SK-N-SH (cell line): ENCODE results near the gene KRT13. TPM values are rescaled to one million over a fixed set of nuclear protein-coding genes. Genes with fewer than 3 reads are reported as not detected.

ENCODE experiments used
- CTCF ChIA-PET: fragments of 300-600, 350-600 bp; formaldehyde crosslinking; extraction: SDS; loops from one replicate; lab custom pipeline; 2021; lab: Yijun Ruan, JAX
- POLR2A ChIA-PET: fragments of 350-600 bp; sonication (Branson Sonifier 250); formaldehyde crosslinking; extraction: SDS; loops from one replicate; lab custom pipeline; 2020; ENCODE audit warnings: antibody characterized with exemption, inconsistent platforms; lab: Yijun Ruan, JAX
- DNase-seq: peaks from one replicate; pipeline ENCODE4 v3.0.0; 2012
- H2AFZ ChIP-seq: fragments of 200-600 bp; sonication (generic); 2 replicates; pipeline ENCODE4 v1.8.1; 2016; ENCODE audit warnings: antibody characterized with exemption, mild to moderate bottlenecking, low read depth
- H3F3A ChIP-seq: fragments of 200-600 bp; sonication (generic); replicated peaks from 2 replicates; pipeline ENCODE3; 2016; ENCODE audit warnings: antibody characterized with exemption, mild to moderate bottlenecking; ENCODE audit not compliant: insufficient read depth
- H3K27ac ChIP-seq, 2 experiments: fragments of 200-500 bp in 1 of 2; fragments of 200-600 bp in 1 of 2; sonication (Bioruptor generic) in 1 of 2; sonication (generic), shearing (Covaris generic) in 1 of 2; 2 replicates each; pipeline versions ENCODE4 v1.5.1 to v1.6.1; 2014 to 2016; ENCODE audit warnings: low read depth in 2 of 2, inconsistent platforms in 1 of 2, low read length in 1 of 2, mild to moderate bottlenecking in 1 of 2, mixed read lengths in 1 of 2
- H3K27me3 ChIP-seq: fragments of 200-600 bp; sonication (generic), shearing (Covaris generic); 2 replicates; pipeline ENCODE4 v1.6.1; 2016; ENCODE audit warnings: mixed run types; ENCODE audit not compliant: insufficient read depth
- H3K36me3 ChIP-seq, 2 experiments: fragments of 200-500 bp in 1 of 2; fragments of 200-600 bp in 1 of 2; sonication (Bioruptor generic) in 1 of 2; sonication (generic) in 1 of 2; replicated peaks in 1 of 2; 2 replicates each; pipeline versions ENCODE3 to v1.5.1; 2014 to 2016; ENCODE audit warnings: low read length in 1 of 2, mild to moderate bottlenecking in 1 of 2; ENCODE audit not compliant: insufficient read depth in 2 of 2, control insufficient read depth in 1 of 2
- H3K4me1 ChIP-seq, 2 experiments: fragments of 200-500 bp in 1 of 2; fragments of 200-600 bp in 1 of 2; sonication (Bioruptor generic) in 1 of 2; sonication (generic), shearing (Covaris generic) in 1 of 2; 2 replicates each; pipeline versions ENCODE4 v1.5.1 to v1.6.1; 2014 to 2016; ENCODE audit warnings: low read depth in 1 of 2, low read length in 1 of 2, mixed run types in 1 of 2; ENCODE audit not compliant: insufficient read depth in 2 of 2, control insufficient read depth in 1 of 2
- H3K4me2 ChIP-seq: fragments of 200-600 bp; sonication (generic), shearing (Covaris generic); 2 replicates; pipeline ENCODE4 v1.6.1; 2017; ENCODE audit warnings: mixed run types
- H3K4me3 ChIP-seq, 2 experiments: fragments of 200-500 bp in 1 of 2; fragments of 200-600 bp in 1 of 2; sonication (Bioruptor generic) in 1 of 2; sonication (generic), shearing (Covaris generic) in 1 of 2; 2 replicates each; pipeline versions ENCODE4 v1.5.1 to v1.8.1; 2014 to 2016; ENCODE audit warnings: low read depth in 2 of 2, inconsistent platforms in 1 of 2, low read length in 1 of 2, mild to moderate bottlenecking in 1 of 2, mixed read lengths in 1 of 2, moderate library complexity in 1 of 2
- H3K79me2 ChIP-seq: fragments of 200-600 bp; sonication (generic); 2 replicates; pipeline ENCODE4 v1.8.1; 2017; ENCODE audit warnings: mild to moderate bottlenecking; ENCODE audit not compliant: insufficient read depth
- H3K9ac ChIP-seq: fragments of 200-600 bp; sonication (generic); 2 replicates; pipeline ENCODE4 v1.6.1; 2017; ENCODE audit warnings: mixed run types
- H3K9me2 ChIP-seq: fragments of 200-600 bp; sonication (generic); 2 replicates; pipeline ENCODE4 v1.6.1; 2017; ENCODE audit warnings: mixed run types
- H3K9me3 ChIP-seq: fragments of 200-600 bp; sonication (generic); 2 replicates; pipeline ENCODE4 v1.6.1; 2017; ENCODE audit warnings: mixed run types, mild to moderate bottlenecking, moderate library complexity
- H4K20me1 ChIP-seq: fragments of 200-600 bp; sonication (generic); 2 replicates; pipeline ENCODE4 v1.6.1; 2017; ENCODE audit warnings: mild to moderate bottlenecking, mixed run types; ENCODE audit not compliant: insufficient read depth
- EP300 ChIP-seq, 2 experiments: IDR thresholded peaks; 2 replicates each; pipeline versions ENCODE4 v1.4.0 to v1.6.1; 2012; ENCODE audit warnings: borderline replicate concordance in 1 of 2, low read depth in 1 of 2, low read length in 1 of 2
- FOXJ3 ChIP-seq: sonication (generic); formaldehyde crosslinking; IDR thresholded peaks from 2 replicates; pipeline ENCODE4 v1.5.1; 2020; ENCODE audit warnings: mild to moderate bottlenecking, missing genetic modification reagents
- IRF3 ChIP-seq: fragments of 150-350 bp; IDR thresholded peaks from 2 replicates; pipeline ENCODE4 v1.6.1; 2016; ENCODE audit warnings: mild to moderate bottlenecking, low read depth, low read length
- MEF2A ChIP-seq: IDR thresholded peaks from 2 replicates; pipeline ENCODE4 v1.4.0; 2012; ENCODE audit warnings: low read depth, borderline replicate concordance
- NFIC ChIP-seq: IDR thresholded peaks from 2 replicates; pipeline ENCODE4 v1.4.0; 2012; ENCODE audit warnings: borderline replicate concordance
- NRF1 ChIP-seq: IDR thresholded peaks from 2 replicates; pipeline ENCODE4 v1.6.1; 2012; ENCODE audit warnings: low read depth, mild to moderate bottlenecking, low read length
- POLR2AphosphoS5 ChIP-seq: IDR thresholded peaks from 2 replicates; pipeline ENCODE4 v1.6.1; 2012; ENCODE audit warnings: low read depth, low read length
- RCOR1 ChIP-seq: fragments of 150-350 bp; IDR thresholded peaks from 2 replicates; pipeline ENCODE4 v1.6.1; 2017; ENCODE audit warnings: antibody characterized with exemption, low read length
- RFX5 ChIP-seq: IDR thresholded peaks from 2 replicates; pipeline ENCODE4 v1.6.1; 2012; ENCODE audit warnings: mild to moderate bottlenecking, improper control_type of control experiment, low read length
- RXRA ChIP-seq: IDR thresholded peaks from 2 replicates; pipeline ENCODE4 v1.4.0; 2012; ENCODE audit warnings: low read depth, mild to moderate bottlenecking, borderline replicate concordance
- TAF1 ChIP-seq: IDR thresholded peaks from 2 replicates; pipeline ENCODE4 v1.6.1; 2012; ENCODE audit warnings: low read depth, mild to moderate bottlenecking, low read length, moderate library complexity, borderline replicate concordance
- TEAD4 ChIP-seq: IDR thresholded peaks from 2 replicates; pipeline ENCODE4 v1.4.0; 2012; ENCODE audit warnings: mild to moderate bottlenecking, borderline replicate concordance; ENCODE audit not compliant: insufficient read depth
- USF1 ChIP-seq: IDR thresholded peaks from 2 replicates; pipeline ENCODE4 v1.4.0; 2012; ENCODE audit warnings: low read depth, borderline replicate concordance
- WGBS: methylation state at CpG from one replicate; pipeline ENCODE4 v1.1.6; 2017; ENCODE audit warnings: low lambda C conversion rate; 5-methylcytosine and 5-hydroxymethylcytosine counted together
- polyA plus RNA-seq, 3 experiments: library from polyadenylated mRNA; depleted of rRNA; stranded (reverse); fragments of >200 nt; gene quantifications; 2 replicates each; pipeline ENCODE4 v1.2.3, GENCODE V29; 2012
- TF ChIP-seq, protein P1 (sequence below): IDR thresholded peaks from 2 replicates; pipeline ENCODE4; 2012
- TF ChIP-seq, protein P2 (sequence below): IDR thresholded peaks from 2 replicates; pipeline ENCODE4 v1.4.0; 2012; ENCODE audit warnings: low read depth, borderline replicate concordance
- TF ChIP-seq, protein P3 (sequence below): fragments of 150-350 bp; IDR thresholded peaks from 2 replicates; pipeline ENCODE4 v1.6.1; 2017; ENCODE audit warnings: antibody characterized with exemption, low read length, low read depth, borderline replicate concordance

Gene KRT13
- polyA plus RNA-seq, 1 of the 3 experiments (the other 2 are of a cell fraction): 0.39 TPM

- Histone ChIP-seq H3F3A (no peaks in the 10 kb centered on the region), H3K4me1 (peaks cover 11% of the 10 kb centered on the region in 2 experiments; a peak in 2 of 4 replicates), H3K9me3 (no peaks in the 10 kb centered on the region; the same call in 1 of the 2 replicates), H2AFZ (no peak overlapping the region), H4K20me1 (no peaks in the 10 kb centered on the region), H3K4me3 (no peak overlapping the region), H3K79me2 (no peaks in the 10 kb centered on the region), H3K27ac (no peak overlapping the region), H3K4me2 (no peak overlapping the region), H3K36me3 (no peaks in the 10 kb centered on the region), H3K9me2 (no peaks in the 10 kb centered on the region), H3K27me3 (no peaks in the 10 kb centered on the region), H3K9ac (no peak overlapping the region)
- no peak for TF ChIP-seq TEAD4
- TF ChIP-seq NRF1: no peak
- POLR2A ChIA-PET: no interaction called here
- DNase-seq: no peak
- CTCF ChIA-PET: interaction anchor here (0.7 to 2.4 kb wide), 2 partner anchors 35 to 81 kb away, joined by 3 to 11 read pairs; no protein-coding TSS in a partner anchor
These were observed 37.1 kb downstream of the KRT13 start for GRCh38 chr17:41468346-41468745.

DNA sequence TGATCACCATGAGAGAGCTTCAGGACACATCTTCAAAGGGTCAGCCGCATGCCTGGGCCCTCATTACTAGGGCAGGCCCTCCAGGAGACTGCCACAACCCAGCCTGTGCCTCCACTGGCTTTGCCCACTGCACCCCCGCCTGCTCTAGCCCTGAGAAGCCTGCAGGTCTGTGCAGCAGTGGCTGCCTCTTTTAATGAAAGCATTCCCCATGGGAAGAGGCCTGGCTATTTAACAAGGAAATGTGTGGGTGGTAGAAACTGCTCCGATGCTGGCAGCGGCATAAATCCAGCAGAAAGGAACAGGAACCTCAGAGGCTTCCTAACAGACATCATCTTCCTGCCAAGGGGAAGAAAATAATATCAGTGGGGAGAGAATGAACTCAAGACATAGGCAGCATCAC, 37.9 kb downstream of the KRT13 start:
- H3K9me2 ChIP-seq: no peaks in the 10 kb centered on the region
- no peak overlapping the region for H3K4me2 ChIP-seq
- WGBS: 20% methylated on average over 4 of the region's 4 CpGs
- H4K20me1 ChIP-seq: no peaks in the 10 kb centered on the region
- H3K79me2 ChIP-seq: no peaks in the 10 kb centered on the region
- no peak overlapping the region for H2AFZ ChIP-seq
- H3K4me3 ChIP-seq: no peak overlapping the region
- DNase-seq: no peak
- POLR2A ChIA-PET: no interaction called here
- H3K9me3 ChIP-seq: no peaks in the 10 kb centered on the region; the same call in 1 of the 2 replicates
- CTCF ChIA-PET: interaction anchor here (0.9 to 1.5 kb wide), 3 partner anchors 11 to 196 kb away, joined by 3 read pairs; no protein-coding TSS in a partner anchor
- no peaks in the 10 kb centered on the region for H3K27me3 ChIP-seq
- TF ChIP-seq, protein P1, sequence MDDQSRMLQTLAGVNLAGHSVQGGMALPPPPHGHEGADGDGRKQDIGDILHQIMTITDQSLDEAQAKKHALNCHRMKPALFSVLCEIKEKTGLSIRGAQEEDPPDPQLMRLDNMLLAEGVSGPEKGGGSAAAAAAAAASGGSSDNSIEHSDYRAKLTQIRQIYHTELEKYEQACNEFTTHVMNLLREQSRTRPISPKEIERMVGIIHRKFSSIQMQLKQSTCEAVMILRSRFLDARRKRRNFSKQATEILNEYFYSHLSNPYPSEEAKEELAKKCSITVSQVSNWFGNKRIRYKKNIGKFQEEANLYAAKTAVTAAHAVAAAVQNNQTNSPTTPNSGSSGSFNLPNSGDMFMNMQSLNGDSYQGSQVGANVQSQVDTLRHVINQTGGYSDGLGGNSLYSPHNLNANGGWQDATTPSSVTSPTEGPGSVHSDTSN: no peak
- no peak for TF ChIP-seq MEF2A
- TF ChIP-seq FOXJ3: no peak
- no peak for TF ChIP-seq IRF3
- no peak for TF ChIP-seq NFIC
- no peak for TF ChIP-seq RFX5
- TF ChIP-seq RCOR1: no peak
- H3K27ac ChIP-seq: no peak overlapping the region
- no peaks in the 10 kb centered on the region for H3F3A ChIP-seq
- no peak overlapping the region for H3K9ac ChIP-seq
- H3K4me1 ChIP-seq: peaks cover 11% of the 10 kb centered on the region in 2 experiments; a peak in 2 of 4 replicates
- no peaks in the 10 kb centered on the region for H3K36me3 ChIP-seq

- Histone ChIP-seq H3K79me2 (no peaks in the 10 kb centered on the region), H3K4me2 (no peak within 1 kb of the TSS)
- TF ChIP-seq EP300 (IDR thresholded peaks at IDR 0.05; ENCODE audit: borderline replicate concordance in 1 of 2, low read depth in 1 of 2, low read length in 1 of 2) (no peak), TAF1 (no peak), FOXJ3 (no peak), POLR2AphosphoS5 (no peak), RXRA (no peak), USF1 (no peak), NRF1 (no peak)
- TF ChIP-seq, protein P2, sequence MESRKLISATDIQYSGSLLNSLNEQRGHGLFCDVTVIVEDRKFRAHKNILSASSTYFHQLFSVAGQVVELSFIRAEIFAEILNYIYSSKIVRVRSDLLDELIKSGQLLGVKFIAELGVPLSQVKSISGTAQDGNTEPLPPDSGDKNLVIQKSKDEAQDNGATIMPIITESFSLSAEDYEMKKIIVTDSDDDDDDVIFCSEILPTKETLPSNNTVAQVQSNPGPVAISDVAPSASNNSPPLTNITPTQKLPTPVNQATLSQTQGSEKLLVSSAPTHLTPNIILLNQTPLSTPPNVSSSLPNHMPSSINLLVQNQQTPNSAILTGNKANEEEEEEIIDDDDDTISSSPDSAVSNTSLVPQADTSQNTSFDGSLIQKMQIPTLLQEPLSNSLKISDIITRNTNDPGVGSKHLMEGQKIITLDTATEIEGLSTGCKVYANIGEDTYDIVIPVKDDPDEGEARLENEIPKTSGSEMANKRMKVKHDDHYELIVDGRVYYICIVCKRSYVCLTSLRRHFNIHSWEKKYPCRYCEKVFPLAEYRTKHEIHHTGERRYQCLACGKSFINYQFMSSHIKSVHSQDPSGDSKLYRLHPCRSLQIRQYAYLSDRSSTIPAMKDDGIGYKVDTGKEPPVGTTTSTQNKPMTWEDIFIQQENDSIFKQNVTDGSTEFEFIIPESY: no peak
- TF ChIP-seq, protein P3, sequence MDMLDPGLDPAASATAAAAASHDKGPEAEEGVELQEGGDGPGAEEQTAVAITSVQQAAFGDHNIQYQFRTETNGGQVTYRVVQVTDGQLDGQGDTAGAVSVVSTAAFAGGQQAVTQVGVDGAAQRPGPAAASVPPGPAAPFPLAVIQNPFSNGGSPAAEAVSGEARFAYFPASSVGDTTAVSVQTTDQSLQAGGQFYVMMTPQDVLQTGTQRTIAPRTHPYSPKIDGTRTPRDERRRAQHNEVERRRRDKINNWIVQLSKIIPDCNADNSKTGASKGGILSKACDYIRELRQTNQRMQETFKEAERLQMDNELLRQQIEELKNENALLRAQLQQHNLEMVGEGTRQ: no peak
These were observed 38.4 kb downstream of the KRT13 start, which contains the start of gene KRT32 for GRCh38 chr17:41466988-41467387. KRT32 (minus strand) TSS chr17:41467386; CDS start chr17:41467325, 61 bp downstream.

More at GRCh38 chr17:41466988-41467387, 38.4 kb downstream of the KRT13 start, which contains the start of gene KRT32:
- no peak within 1 kb of the TSS for H2AFZ ChIP-seq
- H4K20me1 ChIP-seq: no peaks in the 10 kb centered on the region
- CTCF ChIA-PET: interaction anchor here (0.9 to 1.5 kb wide), 3 partner anchors 11 to 196 kb away, joined by 3 read pairs; no protein-coding TSS in a partner anchor
- no peaks in the 10 kb centered on the region for H3K36me3 ChIP-seq
- H3K9me2 ChIP-seq: no peaks in the 10 kb centered on the region
- H3F3A ChIP-seq: no peaks in the 10 kb centered on the region
- H3K4me3 ChIP-seq: no peak within 1 kb of the TSS
- no peaks in the 10 kb centered on the region; the same call in 1 of the 2 replicates for H3K9me3 ChIP-seq
- H3K4me1 ChIP-seq: peaks cover 11% of the 10 kb centered on the region in 2 experiments; a peak in 2 of 4 replicates
- H3K27ac ChIP-seq: no peak within 1 kb of the TSS
- H3K27me3 ChIP-seq: no peaks in the 10 kb centered on the region
- POLR2A ChIA-PET: no interaction called here
- no peak for DNase-seq
- H3K9ac ChIP-seq: no peak within 1 kb of the TSS
- 100% methylated on average over 1 of the region's 14 CpGs for WGBS
